ENCODE measurements around the gene SLC25A18.

DNA sequence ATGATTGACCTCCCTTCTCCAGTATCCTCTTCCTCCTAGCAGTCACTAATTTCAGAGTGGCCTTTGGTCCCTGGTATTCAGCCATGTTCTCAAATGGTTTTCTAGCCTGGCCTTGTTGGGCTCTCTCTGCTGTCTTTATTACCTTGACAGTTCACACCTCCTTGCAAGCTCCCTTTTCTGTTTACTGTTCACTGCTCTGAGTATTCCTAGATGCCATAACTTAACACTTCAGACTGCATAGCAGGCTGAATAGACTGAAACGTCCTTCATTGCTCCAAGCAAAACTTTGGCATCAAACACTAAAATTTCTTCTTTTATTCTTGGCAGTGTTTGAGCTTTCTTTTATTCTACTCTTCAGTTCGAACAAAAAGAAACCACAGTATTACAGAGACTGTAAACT lies 49.7 kb upstream of the SLC25A18 start:
- no peak for TF ChIP-seq POLR2AphosphoS5 (IDR thresholded peaks at IDR 0.05; ENCODE audit: low read depth, low read length)
- TF ChIP-seq, protein P1, sequence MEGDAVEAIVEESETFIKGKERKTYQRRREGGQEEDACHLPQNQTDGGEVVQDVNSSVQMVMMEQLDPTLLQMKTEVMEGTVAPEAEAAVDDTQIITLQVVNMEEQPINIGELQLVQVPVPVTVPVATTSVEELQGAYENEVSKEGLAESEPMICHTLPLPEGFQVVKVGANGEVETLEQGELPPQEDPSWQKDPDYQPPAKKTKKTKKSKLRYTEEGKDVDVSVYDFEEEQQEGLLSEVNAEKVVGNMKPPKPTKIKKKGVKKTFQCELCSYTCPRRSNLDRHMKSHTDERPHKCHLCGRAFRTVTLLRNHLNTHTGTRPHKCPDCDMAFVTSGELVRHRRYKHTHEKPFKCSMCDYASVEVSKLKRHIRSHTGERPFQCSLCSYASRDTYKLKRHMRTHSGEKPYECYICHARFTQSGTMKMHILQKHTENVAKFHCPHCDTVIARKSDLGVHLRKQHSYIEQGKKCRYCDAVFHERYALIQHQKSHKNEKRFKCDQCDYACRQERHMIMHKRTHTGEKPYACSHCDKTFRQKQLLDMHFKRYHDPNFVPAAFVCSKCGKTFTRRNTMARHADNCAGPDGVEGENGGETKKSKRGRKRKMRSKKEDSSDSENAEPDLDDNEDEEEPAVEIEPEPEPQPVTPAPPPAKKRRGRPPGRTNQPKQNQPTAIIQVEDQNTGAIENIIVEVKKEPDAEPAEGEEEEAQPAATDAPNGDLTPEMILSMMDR (IDR thresholded peaks at IDR 0.05; ENCODE audit: control extremely low read depth in 1 of 3, insufficient read depth in 1 of 3, low read depth in 1 of 3, low read length in 3 of 3) = no peak
- TF ChIP-seq POLR2A (IDR thresholded peaks at IDR 0.05; ENCODE audit: control extremely low read depth in 1 of 2, low read depth in 2 of 2, low read length in 2 of 2) = no peak
- no peak for TF ChIP-seq SUZ12 (IDR thresholded peaks at IDR 0.05; ENCODE audit: low read length)
- TF ChIP-seq, protein P2, sequence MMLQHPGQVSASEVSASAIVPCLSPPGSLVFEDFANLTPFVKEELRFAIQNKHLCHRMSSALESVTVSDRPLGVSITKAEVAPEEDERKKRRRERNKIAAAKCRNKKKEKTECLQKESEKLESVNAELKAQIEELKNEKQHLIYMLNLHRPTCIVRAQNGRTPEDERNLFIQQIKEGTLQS (IDR thresholded peaks at IDR 0.05; ENCODE audit: insufficient read depth, low read depth, low read length) = no peak
- no peak for TF ChIP-seq CEBPB (IDR thresholded peaks at IDR 0.05; ENCODE audit: low read depth, low read length)
- TF ChIP-seq, protein P3, sequence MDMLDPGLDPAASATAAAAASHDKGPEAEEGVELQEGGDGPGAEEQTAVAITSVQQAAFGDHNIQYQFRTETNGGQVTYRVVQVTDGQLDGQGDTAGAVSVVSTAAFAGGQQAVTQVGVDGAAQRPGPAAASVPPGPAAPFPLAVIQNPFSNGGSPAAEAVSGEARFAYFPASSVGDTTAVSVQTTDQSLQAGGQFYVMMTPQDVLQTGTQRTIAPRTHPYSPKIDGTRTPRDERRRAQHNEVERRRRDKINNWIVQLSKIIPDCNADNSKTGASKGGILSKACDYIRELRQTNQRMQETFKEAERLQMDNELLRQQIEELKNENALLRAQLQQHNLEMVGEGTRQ (IDR thresholded peaks at IDR 0.05; ENCODE audit: low read length) = no peak
